Endometrium (tissue), 2 donors: ENCODE results near the gene KLHL18.
"Not testable (repeated sequence)": the region's sequence is repeated elsewhere in the genome, so short reads cannot be mapped to it uniquely, and the experiment has no call there.

Experiments
- FAIRE-seq: peaks from 2 replicates; lab custom pipeline; 2012; peaks lifted over from hg19 to GRCh38; lab: Jason Lieb, UNC
- donor health status: control.
- donor health status: control.

Gene KLHL18

DNA sequence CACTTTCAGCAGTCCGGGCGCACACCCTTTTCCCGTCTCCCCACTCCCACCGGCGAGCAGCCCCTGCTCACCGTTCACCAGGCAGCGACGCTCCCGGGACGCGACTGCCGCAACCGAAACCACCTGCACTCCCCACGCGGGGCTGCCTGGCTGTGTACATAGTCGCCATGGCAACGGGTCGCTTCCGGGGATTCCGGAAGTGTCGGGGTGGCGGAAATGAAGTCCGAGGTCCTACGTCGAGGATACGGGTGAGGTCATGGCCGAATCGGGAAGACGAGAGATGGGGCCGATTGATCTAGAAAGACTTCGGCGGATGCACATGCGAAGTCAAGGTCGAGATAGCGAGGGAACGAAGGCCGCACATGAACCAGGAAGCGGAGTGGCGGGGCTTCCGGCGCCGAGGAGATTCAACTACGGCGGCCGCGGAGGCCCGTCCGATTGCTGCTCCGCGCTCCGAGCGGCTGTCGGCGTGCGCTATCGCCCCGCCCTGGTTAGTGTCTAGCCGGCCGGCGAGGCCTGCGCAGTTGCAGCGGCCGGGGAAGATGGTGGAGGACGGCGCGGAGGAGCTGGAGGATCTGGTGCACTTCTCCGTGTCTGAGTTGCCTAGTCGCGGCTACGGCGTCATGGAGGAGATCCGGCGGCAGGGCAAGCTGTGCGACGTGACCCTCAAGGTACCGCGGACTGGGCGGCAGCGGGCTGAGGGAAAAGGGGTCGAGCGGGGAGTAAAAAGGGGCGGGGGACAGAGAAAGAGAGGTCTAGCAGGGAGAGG is at the start of gene KLHL18, which contains the start of gene KIF9:
Gene KLHL18 (plus strand): TSS at position 521 of the 769 bp plus-strand sequence. CDS start 22 bp downstream, at position 543.
Gene KIF9 (minus strand): TSS at position 376 of the 769 bp plus-strand sequence. CDS start 5,425 bp downstream, outside the sequence.
- FAIRE-seq, result peak; percentile 18

DNA sequence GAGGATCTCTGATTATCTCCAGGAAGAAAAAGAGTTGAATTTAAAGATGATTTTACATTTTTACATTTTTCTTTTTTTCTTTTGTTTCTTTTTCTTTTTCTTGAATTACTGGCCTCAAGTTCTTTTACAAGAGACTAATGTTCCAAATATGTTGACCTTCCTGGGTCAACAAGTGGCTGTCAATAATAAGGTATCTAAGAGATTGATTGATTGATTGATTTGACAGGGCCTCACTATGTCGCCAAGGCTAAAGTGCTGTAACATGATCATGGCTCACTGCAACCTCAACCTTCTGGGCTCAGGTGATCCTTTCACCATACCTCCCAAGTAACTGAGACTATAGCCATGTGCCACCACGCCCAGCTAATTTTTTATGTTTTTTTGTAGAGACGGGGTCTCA is 44.7 kb upstream of the KLHL18 start:
- no peak for FAIRE-seq

DNA sequence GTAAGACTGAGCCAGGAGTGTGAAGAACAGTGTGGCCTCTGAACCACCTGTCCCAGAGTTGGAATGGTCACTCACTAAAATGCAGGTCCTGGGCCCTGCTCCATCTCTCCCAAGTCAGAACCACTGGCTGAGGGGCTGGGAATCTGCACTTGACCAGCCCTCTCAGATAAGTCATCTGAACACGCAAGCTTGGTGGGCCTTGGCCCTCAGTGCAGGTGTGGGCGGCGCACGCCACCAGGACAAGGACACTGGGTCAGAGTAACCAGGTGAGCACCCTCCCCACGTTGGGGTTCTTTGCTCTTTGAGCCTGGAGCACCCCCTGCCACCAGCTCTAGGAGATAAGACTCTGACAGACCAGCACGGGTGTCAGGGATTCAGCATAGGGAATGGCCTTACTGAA is 42.8 kb upstream of the KLHL18 start:
- no peak for FAIRE-seq

DNA sequence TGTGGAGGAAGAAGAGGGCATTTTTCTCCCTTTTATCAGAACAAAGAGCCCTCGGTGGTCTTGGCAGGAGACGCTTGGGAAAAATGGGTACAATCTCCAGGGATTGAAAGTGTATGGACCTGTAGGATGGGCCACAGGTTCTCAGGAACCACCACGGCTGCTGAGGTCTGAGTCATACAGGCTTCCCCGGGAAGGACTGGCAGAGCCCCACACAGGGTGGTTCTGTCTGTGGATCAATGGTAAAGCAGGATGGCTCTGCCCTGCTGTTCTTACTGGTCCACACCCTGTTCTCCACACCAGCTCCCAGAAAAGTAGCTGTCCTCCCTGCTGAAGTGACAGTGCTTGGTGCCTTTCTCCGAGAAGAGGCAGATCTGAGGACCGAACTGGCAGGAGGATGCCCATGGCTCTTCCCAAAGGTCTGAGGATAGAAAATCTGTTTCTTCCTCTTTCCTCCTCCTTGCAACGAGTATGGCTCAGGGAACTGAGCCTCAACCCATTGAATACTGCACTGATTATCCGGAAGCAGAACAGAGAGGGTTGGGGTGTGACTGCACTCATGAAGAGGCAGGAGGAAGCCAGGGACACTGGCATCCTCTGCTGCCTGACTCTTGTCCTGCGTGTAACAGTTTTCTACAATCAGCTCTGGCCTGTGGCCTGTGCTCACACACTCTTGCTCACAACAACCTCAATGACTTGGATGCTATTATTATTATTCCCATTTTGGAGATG is 39.2 kb upstream of the KLHL18 start:
- FAIRE-seq, result no peak

DNA sequence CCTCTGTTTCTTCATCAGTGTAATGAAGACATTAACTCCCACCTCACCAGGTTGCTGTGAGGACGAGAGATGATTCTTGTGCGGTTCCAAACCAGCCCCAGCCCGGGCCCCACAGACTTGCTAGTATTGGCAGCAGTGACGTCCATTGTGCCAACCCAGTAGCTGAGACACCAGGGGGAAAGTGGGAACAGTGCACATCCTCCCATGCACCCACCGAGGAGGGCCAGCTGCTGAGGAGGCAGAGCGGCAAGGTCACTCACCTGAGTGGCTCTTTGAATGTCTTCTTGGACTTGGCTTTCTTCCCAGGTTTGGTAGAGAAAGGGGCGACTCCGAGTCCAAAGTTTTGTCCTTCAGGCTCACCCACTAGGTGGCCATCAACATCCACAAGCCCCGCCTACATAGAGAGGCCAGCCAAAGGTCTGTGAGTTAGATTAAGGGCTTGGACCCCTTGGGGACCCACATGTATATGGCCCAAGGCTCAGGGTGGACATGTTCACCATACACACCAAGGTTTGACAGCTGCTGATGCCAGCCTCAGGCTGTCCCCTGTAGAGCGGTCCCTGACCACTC is 38.1 kb upstream of the KLHL18 start:
- no peak for FAIRE-seq

DNA sequence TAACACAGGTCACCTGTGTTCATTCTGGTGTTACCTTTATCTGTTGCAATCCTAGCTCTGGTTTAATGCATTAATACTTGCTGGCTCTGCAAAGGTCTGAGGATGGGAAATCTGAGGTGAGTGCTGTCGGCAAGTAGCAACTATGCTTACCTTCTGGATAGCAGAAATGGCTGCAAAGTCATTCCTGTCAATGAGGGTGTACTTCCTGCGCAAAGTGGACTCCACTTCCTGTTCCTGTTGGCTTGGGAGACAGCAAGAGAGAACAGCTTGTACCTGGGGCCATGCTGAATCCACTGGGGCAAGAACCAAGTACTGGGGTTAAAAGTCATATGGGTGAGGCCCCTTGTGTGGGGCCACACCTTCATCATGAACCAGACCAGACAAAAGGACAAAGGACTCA is 37.5 kb upstream of the KLHL18 start:
- no peak for FAIRE-seq

DNA sequence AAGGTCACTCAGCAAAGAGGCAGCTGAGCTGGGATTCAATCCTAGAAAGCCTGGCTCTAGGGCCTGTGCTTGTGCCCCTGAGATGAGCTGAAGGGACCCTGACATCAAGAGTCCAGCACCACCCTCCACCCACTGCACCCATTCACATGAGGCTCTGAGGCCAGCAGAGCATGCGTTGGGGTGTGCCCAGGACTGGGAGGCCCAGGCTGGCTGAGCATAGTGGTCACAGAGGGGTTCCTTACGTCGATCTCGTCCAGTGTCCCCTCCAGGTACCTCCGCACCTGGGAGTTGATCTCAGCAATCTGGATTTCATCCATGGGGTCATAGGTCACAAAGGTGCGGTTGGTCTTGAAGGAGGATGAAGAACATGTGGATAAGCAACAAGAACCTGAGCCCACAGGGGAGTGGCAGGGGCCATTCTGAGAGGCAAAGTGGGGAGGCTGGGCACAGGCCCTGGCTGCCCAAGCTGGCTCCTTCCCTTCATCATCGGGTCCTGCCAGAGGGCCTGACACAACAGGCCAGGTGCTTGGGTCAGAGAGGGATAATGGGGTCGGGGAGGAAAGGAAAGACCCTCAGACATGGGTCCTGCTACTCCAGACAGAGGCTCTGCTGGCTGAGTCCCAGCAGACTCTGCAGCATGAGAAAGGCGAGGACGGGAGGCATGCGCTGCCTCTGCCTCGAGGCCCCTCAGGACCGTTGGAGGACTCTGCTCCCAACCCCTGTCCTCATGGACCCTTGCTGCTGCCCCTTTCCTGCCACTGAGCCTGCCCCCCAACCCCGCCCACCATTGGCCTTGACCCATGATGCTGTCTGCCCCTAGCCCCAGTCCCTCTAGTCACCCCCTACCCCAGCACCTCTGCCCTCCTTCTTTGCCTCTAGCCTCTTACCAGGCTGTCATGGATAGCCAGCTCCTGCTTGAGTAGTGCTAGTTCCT is 35.3 kb upstream of the KLHL18 start:
- no peak for FAIRE-seq

DNA sequence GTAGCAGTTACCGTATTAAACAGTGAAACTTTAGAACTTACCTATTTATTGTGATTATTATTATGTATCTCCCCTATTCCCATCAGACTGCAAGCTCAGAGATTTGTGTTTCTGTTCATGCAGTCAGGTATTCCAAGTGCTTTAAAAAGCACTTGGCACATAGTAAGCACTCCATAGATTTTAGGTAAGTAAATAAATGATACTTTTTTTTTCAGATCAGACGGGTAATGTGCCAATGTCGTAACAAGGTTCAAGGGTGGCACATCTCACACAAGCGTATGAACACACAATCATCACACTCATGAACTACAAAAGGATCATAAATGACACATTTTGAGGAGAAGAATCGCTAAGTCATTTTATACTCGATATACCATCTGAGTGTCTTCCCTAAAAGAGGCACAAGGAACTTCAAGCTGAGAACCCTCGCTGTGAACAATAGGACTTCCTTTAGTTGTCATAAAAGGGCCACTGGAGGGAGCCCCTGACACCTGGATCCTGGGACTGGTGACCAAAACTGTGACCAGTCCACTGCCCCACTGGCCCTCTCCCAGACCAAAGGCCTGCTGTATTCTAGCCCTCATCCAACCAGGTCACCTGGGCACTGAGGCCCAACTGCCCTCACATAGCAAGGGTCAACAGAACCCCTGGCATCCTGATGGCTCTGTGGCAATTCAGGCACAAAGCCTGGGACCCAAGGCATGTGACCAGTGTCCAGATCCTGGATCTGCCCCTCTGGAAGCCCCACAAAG is 32.3 kb upstream of the KLHL18 start:
- no peak for FAIRE-seq

DNA sequence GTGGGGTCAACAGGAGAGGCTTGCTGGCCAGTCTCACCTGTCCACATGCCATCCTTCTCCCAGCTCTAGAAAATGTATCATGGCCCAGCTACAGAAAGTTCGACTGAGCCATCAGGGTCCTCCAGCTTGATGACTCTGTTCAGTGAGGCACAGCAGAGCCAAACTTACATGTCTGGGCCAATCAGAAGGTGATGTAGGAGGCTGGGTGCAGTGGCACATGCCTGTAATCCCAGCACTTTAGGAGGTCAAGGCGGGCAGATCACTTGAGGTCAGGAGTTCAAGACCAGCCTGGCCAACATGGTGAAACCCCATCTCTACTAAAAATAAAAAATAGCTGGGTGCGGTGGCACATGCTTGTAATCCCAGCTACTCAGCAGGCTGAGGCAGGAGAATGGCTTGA is 31.7 kb upstream of the KLHL18 start:
- FAIRE-seq, result not testable (repeated sequence)

DNA sequence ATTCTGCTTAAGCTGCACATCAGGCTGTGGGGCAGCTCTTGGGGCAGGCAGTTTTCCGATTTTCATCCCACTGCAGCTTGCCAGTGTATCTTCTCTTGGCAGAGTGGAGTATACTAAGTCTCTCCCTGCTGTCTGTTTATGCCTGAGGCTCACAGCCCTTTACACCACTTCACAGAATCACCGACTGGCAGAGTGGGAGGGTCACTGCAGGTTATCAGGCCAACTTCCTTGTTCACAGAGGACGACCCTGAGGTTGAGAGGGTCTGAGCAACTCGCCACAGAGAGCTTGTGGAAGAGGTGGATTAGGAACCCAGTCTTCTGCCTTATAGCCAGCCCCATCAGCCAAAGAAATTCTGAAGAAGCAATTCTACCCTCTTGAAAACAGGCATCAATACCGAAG is 31.1 kb upstream of the KLHL18 start:
- FAIRE-seq, result no peak

DNA sequence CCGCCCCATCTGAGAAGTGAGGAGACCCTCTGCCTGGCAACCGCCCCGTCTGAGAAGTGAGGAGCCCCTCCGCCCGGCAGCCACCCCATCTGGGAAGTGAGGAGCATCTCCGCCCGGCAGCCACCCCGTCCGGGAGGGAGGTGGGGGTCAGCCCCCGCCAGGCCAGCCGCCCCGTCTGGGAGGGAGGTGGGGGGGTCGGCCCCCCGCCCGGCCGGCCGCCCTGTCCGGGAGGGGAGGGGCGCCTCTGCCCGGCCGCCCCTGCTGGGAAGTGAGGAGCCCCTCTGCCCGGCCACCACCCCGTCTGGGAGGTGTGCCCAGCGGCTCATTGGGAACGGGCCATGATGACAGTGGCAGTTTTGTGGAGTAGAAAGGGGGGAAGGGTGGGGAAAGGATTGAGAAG is 26.4 kb upstream of the KLHL18 start:
- not testable (repeated sequence) for FAIRE-seq

DNA sequence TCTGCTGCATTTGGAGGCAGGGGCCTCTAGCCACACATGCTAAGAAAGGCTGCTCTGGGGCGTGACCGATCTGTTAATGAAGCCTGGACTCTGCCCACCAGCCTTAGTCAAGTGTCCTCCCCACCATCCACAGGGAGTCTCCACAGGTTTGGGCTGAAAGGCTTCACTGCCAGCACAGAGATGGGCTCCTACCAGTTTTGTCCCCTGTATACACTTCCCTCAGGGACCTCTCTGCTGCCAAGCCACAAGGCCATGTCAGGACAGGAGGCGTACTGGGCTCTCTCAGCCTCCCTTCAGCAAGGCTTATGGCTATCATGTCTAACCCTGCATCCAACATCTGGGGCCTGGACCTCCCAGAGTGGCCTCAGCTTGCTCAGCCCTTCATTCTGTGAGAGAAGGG is 23.6 kb upstream of the KLHL18 start:
- FAIRE-seq, result no peak

DNA sequence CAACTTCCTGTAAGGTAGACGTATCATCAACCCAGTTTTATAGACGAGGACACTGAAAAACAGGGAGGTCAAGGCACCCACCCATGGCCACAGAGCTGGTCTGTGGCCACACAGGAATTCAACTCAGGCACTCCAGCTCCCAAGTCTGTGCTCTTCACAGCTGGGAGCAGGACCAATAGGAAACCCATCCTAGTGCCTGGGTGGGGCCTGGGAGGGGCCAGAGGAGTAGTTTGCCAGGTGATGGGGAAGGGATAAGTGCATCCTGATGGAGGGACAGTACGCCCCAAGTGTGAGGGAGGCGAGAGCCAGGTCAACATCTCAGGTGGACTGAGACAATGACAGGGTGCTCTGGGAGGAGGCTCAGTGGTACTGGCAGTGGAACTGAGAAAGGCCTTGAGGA is 22.1 kb upstream of the KLHL18 start:
- FAIRE-seq, result no peak

DNA sequence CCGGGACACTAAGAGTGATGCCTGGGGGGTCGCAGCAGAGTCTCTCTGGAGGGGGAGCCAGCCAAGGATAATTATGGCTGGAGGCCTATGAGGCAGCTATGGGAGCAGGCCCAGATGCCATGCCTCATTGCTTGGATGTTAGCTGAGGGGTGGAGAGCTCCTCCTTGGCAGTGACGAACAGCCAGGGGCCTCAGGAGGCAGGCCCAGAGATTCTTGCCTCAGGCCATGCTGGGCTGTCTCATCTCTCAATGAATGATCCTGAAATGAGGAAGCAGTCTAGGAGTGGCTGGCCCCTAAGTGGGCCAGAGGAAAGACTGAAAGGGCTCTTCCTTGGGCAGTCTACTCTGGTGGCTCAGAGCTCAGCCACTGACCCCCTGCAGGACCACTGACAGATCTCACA is 21.4 kb upstream of the KLHL18 start:
- no peak for FAIRE-seq

DNA sequence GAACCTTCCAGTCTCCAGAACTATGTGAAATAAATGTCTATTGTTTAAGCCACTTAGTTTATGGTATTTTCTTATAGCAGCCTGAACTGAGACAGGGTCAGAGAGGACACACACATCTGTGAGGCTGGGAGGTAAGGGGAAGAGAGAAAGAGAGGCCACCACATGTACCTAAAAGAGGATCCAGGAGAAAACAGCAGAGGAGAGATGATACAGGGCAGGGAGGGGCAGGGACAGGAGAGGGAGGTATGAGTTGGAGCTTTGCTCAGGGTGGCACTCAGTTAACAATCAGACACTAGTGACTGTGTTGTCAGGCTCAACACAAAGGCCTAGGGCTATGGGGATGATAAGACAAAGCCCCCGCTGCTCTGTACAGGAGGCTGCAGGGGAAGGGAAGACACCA is 17.7 kb upstream of the KLHL18 start:
- FAIRE-seq, result no peak

DNA sequence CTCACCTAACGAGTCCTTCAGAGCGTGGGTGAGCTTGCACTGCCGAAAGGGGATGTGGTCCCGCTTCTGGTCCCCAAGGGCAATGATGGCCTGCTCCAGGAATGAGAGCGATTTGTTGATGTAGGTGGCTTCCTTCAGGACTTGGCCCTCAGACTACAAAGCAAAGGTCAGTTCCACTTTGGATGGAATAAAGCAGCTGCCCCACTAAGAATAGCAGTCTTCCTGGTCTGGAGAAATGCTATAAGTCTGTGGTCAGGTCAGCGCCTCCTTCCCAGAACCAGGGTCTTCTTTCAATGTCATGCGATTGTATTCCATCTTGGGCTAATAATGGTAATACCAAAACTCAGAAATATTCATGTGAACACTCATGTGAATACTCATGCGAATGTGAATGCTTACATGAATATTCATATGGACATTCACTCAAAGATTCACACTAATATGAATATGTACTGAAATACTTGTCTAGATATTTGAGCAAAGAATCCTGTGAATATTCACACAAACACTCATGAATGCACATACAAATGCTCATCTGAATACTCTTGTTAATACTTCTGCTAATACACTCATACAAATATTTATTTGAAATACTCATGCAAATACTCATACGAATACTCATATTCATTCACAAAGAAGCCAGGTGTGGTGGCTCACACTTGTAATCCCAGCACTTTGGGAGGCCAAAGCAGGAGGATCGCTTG is 16.9 kb upstream of the KLHL18 start:
- FAIRE-seq, result no peak

DNA sequence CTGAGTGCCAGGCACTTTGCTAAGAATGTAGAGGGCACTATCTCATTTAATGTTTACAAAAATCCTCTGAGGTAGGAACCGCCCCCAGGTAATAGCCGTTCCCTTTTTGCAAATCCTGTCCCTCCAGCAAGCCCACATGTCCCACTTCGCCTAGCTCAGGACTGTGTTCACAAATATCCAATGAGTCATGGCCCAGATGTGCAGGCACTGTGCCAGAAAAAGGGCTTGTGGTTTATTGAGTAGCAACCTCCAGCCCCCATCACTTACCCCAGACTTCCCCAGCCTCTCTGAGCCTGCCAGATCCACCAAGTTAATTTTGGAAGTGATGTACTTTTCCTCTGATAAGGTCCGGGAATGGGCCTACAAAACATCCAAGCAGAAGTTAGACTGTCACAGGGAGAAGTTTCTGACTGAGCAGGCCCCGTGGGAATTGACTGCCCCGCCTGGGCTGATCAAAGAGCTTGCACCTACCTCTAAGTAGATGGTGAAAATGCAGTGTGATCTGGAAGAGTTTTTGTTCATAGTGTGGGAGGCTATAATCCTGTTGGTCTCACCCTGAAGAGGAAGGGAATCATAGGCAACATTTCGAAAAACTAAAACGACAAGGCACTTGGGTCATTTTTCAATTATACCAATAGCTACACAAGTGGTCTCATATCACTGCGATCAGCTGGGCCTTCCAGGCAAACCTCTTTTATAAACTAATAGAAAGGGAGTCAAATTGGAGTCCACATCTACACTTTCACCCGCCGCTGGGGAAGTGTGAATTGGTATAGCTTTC is 15.8 kb upstream of the KLHL18 start:
- no peak for FAIRE-seq

DNA sequence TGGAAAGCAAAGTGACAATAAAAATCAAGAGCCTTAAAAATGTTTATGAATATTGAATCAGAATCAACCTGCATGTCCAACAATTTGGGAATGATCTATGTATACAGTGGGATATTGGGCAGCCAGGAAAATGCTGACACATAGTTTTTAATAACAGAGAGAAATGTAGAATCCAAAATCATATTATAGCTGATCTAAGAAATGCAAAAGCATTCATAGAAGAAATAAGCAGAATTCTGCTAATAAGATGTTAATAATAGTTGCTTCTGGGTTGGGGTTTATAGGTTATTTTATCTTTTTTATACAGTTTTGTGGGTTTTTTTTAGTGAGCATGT is 15.3 kb upstream of the KLHL18 start:
- FAIRE-seq, result no peak

DNA sequence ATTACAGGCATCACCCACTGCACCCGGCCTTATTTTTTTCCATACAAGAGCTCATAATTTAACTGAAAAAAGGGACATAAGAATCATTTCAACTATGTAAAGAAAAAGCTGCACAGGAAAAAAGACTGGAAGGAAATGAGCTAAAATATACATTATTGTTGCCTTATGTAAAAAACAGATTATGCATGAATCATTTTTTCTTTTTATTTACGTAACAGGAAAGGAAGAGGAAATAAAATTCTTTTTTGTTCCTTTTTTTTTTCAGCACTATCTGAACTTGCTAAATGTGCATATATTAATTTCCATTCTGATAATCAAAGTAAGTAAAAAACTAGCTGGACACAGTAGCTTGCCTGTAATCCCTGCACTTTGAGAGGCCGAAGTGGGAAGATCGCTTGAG is 12.2 kb upstream of the KLHL18 start:
- no peak for FAIRE-seq

DNA sequence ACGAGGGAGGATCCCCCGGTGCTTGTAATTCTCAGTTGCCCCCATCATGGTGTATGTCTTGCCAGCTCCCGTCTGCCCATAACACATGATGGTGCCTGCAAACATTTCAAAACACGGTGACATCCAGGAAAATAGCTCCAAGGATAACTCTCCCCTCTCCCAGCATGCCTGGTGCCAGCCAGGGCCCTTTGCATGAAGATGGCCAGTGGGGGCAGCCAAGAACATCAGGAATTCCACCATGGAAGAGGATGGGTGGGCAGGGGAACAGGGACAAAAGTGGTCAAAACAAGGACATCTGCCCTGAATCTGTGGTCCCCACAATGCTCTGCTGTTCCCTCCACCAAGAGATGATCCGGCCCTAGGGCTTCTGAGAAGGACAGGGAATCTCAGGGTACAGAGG is 9.2 kb upstream of the KLHL18 start:
- FAIRE-seq, result no peak
